Measurements from ENCODE around the gene ATP13A2. TPM values are rescaled to one million over a fixed set of nuclear protein-coding genes. Genes with fewer than 3 reads are reported as not detected.

The ATP13A2 gene
- polyA plus RNA-seq, 3 donors = 17.6 to 37.8 (median 19.5) TPM

GRCh38 chr1:17008208-17008855 lies 3.4 kb downstream of the ATP13A2 start:
- H3K36me3 Mint-ChIP-seq = peaks cover 22 to 34% of the 10 kb centered on the region in 2 donors
- DNase-seq = no peak
- 100% methylated on average over 5 of the region's 15 CpGs for WGBS (ENCODE audit: insufficient coverage)
- Histone ChIP-seq H3K9ac (ENCODE audit: insufficient read depth, low read length, poor library complexity, severe bottlenecking) (no peak overlapping the region), H3K36me3 (replicated peaks in 1 of 2; ENCODE audit: control insufficient read depth in 1 of 2, insufficient read depth in 2 of 2, low read length in 2 of 2) (peaks cover 22 to 29% of the 10 kb centered on the region in 2 donors), H3K4me2 (replicated peaks; ENCODE audit: extremely low read depth, low read length, poor library complexity, severe bottlenecking) (no peak overlapping the region), H2AFZ (ENCODE audit: insufficient read depth, low read depth, low read length, poor library complexity, severe bottlenecking) (no peak overlapping the region), H4K20me1 (ENCODE audit: insufficient read depth, low read length) (peaks cover 21% of the 10 kb centered on the region), H3K27me3 (ENCODE audit: control insufficient read depth in 2 of 2, insufficient read depth in 2 of 2, low read length in 2 of 2) (no peaks in the 10 kb centered on the region), H3K4me3 (replicated peaks in 1 of 3; ENCODE audit: low read depth in 2 of 3, low read length in 3 of 3) (no peak overlapping the region), H3K27ac (ENCODE audit: low read depth in 1 of 2, low read length in 2 of 2) (no peak overlapping the region), H3K9me3 (replicated peaks in 1 of 2; ENCODE audit: control insufficient read depth in 1 of 2, insufficient read depth in 1 of 2, low read length in 2 of 2) (no peaks in the 10 kb centered on the region), H3K79me2 (ENCODE audit: insufficient read depth, low read length) (peaks cover 12% of the 10 kb centered on the region), H3K4me1 (ENCODE audit: control insufficient read depth in 1 of 2, insufficient read depth in 2 of 2, low read length in 2 of 2) (peaks cover 29 to 33% of the 10 kb centered on the region in 2 donors)
- peak overlapping the region in 2 of 7 donors; percentile 74 to 87 for H3K27ac Mint-ChIP-seq
- TF ChIP-seq CTCF (IDR thresholded peaks at IDR 0.05) = no peak
- peaks cover 4 to 5% (median 5%) of the 10 kb centered on the region in 3 donors for H3K27me3 Mint-ChIP-seq (ENCODE audit: low read depth in 3 of 3)
- H3K4me3 Mint-ChIP-seq = no peak overlapping the region
- intact Hi-C loops (cut with micrococcal nuclease) = loop anchor here in 1 of 2 donors (10.0 kb wide), 1 partner anchor 56 kb away; no protein-coding TSS in a partner anchor
- no peaks in the 10 kb centered on the region for H3K9me3 Mint-ChIP-seq
- peaks cover 35% of the 10 kb centered on the region for H3K4me1 Mint-ChIP-seq

DNA sequence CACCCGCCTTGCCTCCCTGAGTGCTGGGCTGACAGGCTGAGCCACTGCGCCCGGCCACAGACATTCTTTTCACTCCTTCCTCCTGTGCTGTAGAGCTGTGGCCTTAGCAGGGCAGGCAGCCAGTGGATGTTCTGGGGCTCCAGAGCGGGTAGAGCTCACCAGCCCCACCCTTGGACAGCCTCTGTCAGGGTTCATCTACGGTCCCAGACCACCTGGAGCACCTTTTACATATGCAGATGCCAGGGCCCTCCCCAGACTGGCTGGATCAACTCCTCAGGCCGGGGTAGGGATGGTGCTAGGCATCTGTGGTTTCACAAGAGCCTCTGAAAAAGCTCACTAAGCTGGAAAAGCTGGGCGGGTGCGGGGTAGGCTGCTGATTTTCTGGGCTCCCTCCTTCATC lies 4.6 kb downstream of the ATP13A2 start:
- no peak overlapping the region for H3K4me3 Mint-ChIP-seq
- Histone ChIP-seq H3K36me3 (replicated peaks in 1 of 2; ENCODE audit: control insufficient read depth in 1 of 2, insufficient read depth in 2 of 2, low read length in 2 of 2) (peaks cover 32 to 41% of the 10 kb centered on the region in 2 donors), H3K4me1 (ENCODE audit: control insufficient read depth in 1 of 2, insufficient read depth in 2 of 2, low read length in 2 of 2) (peaks cover 27 to 30% of the 10 kb centered on the region in 2 donors), H3K9ac (ENCODE audit: insufficient read depth, low read length, poor library complexity, severe bottlenecking) (no peak overlapping the region), H3K27me3 (ENCODE audit: control insufficient read depth in 2 of 2, insufficient read depth in 2 of 2, low read length in 2 of 2) (no peaks in the 10 kb centered on the region), H2AFZ (ENCODE audit: insufficient read depth, low read depth, low read length, poor library complexity, severe bottlenecking) (no peak overlapping the region), H3K9me3 (replicated peaks in 1 of 2; ENCODE audit: control insufficient read depth in 1 of 2, insufficient read depth in 1 of 2, low read length in 2 of 2) (no peaks in the 10 kb centered on the region), H4K20me1 (ENCODE audit: insufficient read depth, low read length) (peaks cover 21% of the 10 kb centered on the region), H3K4me3 (replicated peaks in 1 of 3; ENCODE audit: low read depth in 2 of 3, low read length in 3 of 3) (no peak overlapping the region), H3K4me2 (replicated peaks; ENCODE audit: extremely low read depth, low read length, poor library complexity, severe bottlenecking) (no peak overlapping the region), H3K27ac (ENCODE audit: low read depth in 1 of 2, low read length in 2 of 2) (no peak overlapping the region), H3K79me2 (ENCODE audit: insufficient read depth, low read length) (peaks cover 12% of the 10 kb centered on the region)
- peaks cover 26% of the 10 kb centered on the region for H3K4me1 Mint-ChIP-seq
- no peak for TF ChIP-seq CTCF (IDR thresholded peaks at IDR 0.05)
- WGBS (ENCODE audit: insufficient coverage) = 97% methylated on average over 5 of the region's 8 CpGs
- H3K36me3 Mint-ChIP-seq = peaks cover 32 to 46% of the 10 kb centered on the region in 2 donors
- intact Hi-C loops (cut with micrococcal nuclease) = loop anchor here in 1 of 2 donors (10.0 kb wide), 1 partner anchor 58 kb away; no protein-coding TSS in a partner anchor
- DNase-seq = no peak
- H3K9me3 Mint-ChIP-seq = peaks cover 0 to 2% (median 0%) of the 10 kb centered on the region in 7 donors
- peak overlapping the region in 2 of 7 donors; percentile 48 to 53 for H3K27ac Mint-ChIP-seq
- H3K27me3 Mint-ChIP-seq (ENCODE audit: low read depth in 3 of 3) = peaks cover 0 to 2% (median 2%) of the 10 kb centered on the region in 3 donors
